NCI-H1694 treated with DMSO at 0.1 percent for 48 hours (cell line): Measurements from ENCODE around the gene LYZL4.

Experiments
- DNase-seq: peaks from one replicate; lab custom pipeline; 2025; lab: John Stamatoyannopoulos, UW

Gene LYZL4, protein sequence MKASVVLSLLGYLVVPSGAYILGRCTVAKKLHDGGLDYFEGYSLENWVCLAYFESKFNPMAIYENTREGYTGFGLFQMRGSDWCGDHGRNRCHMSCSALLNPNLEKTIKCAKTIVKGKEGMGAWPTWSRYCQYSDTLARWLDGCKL

DNA sequence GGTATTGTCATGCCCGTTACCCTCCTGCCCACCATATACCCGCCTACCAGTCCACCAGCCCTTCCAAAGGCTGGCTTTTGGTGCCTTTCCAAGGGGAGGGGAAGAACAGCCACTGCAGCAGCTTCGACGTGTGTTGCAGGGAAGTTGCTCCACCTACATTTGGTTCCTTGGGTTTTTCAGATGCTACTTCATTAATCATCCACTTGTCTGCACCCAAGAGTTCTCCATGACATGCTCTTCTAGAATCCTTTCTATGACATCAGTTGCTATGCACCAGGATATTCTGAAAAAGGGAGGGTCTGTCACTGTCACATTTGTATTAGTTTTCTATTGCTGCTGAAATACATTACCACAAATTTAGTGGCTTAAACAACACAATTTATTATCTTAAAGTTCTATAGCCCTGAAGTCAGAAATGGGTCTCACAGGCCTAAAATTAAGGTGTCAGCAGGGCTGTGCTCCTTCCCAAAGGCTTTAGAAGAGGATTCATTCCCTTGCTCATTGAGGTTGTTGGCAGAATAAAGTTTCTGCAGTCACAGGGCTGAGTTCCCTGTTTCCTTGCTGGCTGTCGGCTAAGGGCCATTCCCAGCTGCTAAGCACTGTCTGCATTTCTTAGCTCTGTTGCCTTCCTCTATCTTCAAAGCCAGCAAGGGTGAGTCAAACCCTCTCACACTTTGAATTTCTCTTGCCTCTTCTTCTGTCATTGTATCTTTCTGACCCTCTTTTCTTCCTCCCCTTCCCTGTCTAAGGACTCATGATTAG is at the start of gene LYZL4:
Gene LYZL4 (minus strand): TSS at position 241 of the 762 bp plus-strand sequence. CDS start 3,359 bp downstream, outside the sequence.
- no peak for DNase-seq

DNA sequence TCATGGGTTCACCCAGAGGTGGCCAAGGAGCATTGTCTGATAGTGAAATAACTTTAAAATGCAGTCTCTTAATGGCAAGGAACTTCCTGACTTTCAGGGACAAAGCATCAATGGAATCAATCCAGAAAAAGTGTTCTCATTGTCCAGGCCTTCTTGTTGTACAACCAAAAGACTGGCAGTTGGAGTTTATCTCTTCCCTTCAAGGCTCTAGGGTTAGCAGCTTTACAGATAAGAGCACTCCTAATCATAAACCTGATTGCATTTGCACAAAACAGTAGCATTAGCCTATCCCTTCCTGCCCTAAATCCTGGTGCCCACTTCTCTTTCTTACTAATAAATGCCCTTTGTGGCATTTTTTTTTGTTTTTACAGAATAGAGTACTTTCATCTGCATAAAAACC is 48.7 kb upstream of the LYZL4 start:
- DNase-seq: no peak

DNA sequence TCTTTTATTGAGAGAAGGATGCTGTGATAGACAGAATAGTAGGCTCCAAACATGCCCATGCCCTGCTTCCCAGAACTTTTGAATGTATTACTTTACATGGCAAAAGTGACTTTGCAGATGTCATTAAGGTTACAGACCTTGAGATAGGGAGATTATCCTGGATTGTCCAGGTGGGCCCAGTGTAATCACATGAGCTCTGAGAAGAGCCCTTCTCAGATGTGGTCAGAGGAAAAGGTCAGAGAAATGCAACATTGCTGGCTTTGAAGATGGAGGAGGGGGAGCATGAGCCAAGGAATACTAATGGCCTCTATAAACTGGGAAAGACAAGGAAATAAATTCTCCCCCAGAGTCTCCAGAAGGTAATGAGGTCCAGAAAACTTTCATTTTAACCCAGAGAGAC is 45.8 kb upstream of the LYZL4 start:
- no peak for DNase-seq

DNA sequence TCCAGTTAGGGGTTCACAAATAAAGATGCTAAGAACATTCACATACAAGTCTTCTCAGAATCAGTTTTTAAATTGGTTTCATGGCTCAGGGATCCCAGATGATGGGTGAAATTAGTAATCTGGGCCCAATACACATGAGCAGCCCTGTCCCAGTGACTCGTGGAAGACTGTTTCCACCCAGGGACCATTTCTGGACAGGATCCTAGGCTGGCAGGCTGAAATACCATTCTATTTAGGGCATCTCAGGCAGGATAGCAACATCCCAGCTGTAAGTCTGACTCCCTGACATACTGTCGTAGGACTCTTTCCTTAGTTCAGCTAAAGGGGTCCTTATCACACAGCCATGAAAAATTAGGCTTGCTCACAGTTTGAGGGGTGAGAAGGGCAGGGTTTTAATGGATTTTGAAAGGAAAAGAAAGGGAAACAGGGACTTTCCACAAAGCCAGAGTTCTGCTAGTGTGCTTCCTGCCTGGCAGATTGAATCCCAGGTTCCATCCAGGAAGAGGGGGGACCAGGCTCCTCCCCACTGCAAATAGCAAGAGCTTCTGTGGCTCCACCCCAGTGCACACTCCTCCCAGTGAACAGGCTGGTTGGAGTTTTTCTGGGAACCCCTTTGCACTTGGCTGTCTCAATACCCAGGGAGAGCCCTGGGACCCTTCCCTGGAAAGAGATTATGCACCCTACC is 41.3 kb upstream of the LYZL4 start:
- DNase-seq: no peak

DNA sequence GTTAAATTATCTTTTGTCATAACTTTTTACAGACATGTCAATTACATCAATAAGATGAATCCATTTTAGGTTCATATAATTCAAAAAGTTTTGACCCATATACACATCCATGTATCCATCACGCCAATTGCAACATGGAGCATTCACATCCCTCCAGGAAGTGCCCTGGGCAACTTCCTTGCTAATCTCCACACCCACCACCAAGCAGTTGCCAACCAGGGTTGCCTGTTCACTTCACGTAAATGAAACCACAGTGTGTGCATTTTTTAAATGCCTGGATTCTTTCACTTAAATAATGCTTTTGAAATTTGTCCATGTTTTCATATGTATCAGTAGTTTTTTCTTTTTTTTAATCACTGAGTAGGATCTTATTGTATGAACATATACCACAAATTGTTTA is 40.7 kb upstream of the LYZL4 start:
- no peak for DNase-seq

DNA sequence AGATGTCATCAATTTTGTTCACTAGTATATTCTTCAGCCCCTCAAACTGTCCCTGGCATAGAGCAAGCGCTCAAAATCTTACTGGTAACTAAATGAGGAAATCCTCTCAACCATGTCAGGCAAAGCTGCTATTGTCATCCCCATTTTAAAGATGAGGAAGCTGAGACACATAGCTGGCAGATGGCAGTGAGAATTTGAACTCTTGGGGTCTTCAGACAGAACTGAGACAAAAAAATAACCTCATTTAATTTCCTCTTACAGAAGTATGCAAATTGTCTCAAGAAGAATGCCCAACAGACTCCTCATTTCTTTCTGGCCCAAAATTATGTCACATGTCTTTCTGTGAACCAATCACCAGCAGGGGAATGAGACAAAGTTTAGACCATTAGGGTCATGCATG is 40.2 kb upstream of the LYZL4 start:
- no peak for DNase-seq

DNA sequence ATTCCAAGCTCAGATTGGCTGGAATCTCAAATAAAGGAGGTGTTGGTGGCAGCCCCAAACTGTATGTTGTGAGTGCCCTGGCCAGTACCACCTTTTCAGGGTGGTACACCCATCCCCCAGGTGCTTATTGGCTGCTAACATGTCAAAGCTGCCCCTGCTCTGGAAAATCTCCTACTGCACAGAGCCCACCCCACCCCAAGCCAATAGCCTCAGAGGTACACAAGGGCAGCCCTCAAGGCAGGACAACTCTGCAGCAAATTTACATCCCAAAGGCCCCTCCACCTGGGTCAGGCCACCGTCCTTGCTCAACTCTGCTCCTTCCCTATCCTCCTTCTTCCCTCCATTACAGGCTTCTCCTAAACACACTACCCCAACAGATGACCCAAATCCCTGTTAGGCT is 37.1 kb upstream of the LYZL4 start:
- DNase-seq: no peak

DNA sequence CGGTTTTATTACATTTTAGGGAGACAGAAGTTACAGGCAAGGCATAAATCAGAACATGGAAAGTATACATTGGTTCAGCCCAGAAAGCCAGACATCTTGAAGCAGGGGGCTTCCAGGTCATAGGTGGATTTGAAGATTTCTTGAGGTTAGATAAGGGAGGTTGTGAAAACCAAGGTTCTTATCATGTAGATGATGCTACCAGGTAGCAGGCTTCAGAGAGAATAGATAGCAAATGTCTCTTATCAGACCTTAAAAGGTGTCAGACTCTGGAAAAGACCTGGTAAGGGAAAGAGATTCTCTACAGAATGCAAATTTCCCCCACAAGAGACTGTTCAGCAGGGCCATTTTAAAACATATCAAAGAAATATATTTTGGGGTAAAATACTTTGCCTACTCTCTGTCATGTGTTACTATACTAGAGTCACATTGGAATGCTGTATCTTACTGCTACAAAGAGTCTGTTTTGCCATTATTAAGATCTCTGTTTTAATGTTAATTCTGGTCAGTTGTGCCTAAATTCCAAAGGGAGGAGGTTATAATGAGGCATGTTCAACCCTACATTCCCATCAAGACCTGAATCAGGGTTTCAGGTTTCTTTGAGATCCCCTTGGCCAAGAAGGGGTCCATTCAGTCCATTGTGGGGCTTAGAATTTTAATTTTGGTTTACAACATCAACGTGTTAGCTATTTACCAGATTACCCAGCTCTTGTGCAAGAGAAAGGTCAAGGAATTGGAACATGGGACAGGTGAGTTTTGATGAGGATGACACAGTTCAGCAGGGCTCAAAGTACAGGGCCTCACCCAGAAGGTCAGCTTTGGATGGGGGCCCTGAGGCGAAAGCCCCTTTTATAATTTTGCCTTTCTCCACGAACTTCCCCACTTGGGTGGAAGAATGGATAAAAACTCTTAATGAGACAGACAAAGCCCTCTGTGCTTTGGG is 36.0 kb upstream of the LYZL4 start:
- no peak for DNase-seq

DNA sequence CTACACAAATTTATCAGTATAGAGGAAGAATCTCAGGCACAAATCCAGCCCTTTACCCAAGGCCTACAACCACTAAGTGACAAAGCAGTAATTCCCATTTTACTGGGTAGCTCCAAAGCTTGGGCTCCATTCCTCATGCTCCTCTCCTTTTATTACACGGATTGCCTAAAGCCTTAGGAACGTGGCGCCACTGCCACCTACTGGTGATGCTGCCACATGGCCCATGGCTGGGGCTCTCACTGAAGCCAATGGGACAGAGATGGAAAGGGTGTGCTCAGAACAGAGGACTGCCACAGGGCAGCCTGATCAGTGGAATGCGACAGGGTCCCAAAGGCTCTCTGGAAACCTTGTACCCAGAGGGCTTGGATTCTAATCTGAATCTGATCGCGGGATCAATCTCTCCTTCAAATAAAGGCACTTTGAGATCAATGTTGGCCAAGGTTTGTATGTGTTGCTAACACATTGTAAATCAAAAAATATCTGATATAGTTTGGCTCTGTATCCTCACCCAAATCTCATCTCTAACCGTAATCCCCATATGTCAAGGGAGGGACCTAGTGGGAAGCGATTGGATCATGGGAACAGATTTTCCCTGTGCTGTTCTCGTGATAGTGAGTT is 33.5 kb upstream of the LYZL4 start:
- DNase-seq: peak; percentile 41

DNA sequence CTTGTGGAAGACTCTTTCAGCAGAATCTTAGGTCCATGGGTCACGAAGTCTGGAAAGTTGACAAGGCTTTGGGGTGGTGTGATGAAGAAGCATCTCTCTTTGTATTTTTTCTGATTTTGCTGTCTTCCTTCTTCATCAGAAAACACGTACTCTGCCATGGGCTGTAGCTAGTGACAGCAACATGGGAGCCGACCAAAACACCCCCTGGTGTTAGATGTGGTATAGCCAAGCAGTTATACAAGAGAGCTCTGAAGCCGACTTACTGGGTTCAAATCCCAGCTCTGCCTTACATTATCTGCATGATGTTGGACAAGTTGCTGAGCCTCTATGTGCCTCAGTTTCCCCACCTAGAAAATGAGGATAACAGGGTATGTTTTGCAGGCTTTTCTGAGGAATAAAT is 32.9 kb upstream of the LYZL4 start:
- DNase-seq: no peak

DNA sequence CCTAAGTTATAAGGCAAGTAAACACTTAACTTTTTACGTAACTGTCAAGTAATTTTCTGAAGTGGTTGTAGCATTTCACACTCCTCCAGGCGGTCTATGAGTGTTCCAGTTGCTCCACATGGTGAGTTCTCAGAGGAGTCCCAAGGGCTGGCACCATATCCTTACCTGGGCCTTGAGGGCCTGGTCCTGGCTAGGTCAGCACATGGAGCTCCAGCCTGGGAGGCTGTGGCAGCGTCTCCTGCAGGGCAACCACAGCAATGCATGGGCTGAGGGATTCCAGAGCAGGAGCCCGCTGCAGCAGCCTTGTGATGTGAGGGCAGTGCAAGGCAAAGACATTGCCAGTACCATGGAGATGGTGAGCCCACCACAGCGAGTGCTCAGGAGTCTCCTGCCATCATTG is 32.2 kb upstream of the LYZL4 start:
- DNase-seq: no peak

DNA sequence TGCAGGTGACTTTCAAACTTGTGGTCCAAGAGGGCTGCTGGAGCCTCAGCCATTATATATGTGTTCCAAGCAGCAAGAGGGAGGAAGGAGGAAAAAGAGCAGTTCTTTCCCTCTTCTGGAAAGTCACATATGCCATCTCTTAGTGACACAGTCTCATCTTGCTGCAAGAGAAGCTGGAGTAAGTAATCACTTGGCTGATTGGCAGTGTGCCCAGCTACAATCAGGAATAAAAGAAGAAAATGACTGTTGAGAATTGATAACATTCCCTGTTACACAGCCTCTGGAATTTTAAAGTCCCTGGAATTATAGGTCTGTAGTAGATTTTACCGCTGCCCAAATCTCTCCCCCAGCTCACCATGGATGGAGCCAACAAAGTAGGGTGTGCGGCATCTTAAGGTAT is 31.4 kb upstream of the LYZL4 start:
- DNase-seq: no peak

DNA sequence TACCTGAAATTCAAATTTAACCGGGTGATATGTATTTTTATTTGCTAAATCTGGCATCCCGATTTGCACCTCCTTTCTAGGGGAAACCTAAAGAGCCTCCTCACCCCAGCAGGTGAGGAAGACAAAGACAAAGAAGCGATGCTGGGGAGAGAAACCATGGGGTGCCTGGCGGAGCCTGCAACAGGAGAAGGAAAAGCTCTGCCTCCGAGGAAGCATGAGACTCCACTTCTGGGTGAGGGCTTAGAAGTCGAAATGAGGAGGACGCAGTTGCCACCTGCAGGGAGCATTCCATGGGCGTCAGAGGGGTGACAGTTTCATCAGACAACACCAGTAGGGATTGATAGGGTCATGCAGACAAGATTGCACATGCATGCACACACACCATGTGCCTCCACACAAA is 30.5 kb upstream of the LYZL4 start:
- DNase-seq: no peak

DNA sequence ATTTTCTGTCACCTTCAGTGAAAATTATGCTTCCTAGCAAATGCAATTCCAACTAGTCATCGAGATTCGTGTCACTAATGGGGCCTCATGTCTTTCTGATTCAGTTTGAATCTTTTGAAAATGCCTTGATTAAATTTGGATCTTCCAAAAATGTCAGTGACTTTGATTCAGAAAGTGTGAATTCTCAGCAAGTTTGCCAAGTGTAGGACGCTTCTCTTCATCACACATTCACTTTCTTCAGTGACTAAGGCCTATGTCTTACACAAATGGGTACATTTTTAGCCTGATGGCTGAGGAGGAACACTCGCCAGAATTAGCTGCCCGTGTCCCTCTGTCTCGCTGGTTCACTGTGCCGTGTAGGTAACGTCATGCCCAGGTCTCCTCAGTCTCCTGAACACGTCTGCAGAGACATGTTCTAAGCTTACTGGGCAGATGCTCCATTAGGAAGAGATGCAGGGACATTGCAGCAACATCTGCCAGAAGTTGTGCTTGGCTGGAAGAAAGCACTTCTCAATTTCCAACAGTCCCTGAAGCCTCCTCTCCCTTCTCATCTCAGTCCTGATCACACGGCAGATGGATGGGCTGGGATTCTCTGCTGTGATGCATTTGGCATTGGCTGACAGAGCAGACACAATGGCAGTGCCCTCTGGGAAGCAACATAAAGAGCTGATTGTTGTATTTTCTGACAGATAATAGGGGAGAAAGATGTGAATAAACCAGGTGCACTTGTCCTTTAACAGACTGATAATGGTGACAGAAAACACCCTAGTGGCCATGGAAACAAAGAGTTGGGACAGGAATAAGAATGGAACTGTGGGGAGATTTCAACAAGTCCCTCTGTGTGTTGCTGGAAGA is 29.1 kb upstream of the LYZL4 start:
- DNase-seq: peak; percentile 23

DNA sequence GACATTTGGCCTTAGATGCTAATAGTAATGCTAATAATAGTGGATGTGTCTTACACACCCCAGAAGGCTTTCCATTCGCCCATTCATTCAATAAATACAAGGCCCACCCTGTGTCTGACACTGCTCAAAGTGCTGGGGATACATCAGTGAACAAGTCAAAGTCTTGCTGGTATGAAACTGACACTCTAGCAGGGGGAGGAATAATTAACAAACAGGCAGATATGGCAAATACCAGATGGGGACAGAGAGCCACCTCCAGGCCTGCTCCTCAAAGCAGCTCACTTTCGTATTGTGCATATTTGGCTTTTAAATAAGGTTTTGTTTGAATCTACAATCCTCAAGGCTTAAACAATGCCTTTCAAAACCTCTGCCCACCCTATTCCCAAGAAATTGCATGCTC is 28.3 kb upstream of the LYZL4 start:
- DNase-seq: peak; percentile 2

DNA sequence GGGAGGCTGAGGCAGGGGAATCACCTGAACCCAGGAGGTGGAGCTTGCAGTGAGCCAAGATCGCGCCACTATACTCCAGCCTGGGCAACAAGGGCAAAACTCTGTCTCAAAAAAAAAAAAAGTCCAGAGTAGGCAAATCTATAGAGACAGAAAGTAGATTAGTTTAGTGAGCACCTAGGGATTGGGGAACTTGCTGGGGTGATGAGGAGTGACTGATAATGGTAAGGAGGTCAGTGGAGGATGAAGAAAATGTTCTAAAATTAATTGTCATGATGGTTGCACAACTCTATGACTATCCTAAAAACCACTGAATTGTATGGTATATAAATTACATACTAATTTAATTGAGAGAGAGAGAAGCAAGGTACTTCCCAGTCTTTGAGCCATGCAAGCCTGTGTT is 27.8 kb upstream of the LYZL4 start:
- DNase-seq: no peak

DNA sequence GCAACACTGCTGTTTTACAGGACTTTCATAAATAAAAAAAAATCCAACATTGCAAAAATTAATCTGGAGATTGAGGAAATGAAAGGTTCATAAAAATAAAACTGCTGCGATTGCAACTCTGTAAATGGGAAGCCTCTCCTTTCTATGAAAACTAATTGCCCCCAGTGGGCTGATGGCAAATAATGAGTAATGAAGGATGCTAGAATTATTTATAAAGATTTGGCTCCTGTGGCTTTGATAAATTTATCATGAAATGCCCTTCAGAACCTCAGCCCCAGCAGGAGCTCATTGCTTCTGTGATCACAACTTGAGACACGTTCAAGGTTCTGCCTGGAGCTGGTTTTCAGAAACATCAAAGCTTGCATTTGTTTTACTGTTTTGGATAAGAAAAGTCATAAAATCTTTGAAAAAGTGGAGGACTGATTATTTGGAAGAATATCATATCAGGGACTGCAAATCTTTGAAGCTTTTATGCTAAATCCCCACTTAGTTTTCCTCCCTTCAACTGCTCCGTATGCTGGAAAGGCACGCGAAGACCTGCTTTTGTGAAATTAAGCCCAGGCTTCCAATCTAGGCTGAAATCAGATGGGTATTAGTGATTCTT is 24.5 kb upstream of the LYZL4 start:
- DNase-seq: no peak

DNA sequence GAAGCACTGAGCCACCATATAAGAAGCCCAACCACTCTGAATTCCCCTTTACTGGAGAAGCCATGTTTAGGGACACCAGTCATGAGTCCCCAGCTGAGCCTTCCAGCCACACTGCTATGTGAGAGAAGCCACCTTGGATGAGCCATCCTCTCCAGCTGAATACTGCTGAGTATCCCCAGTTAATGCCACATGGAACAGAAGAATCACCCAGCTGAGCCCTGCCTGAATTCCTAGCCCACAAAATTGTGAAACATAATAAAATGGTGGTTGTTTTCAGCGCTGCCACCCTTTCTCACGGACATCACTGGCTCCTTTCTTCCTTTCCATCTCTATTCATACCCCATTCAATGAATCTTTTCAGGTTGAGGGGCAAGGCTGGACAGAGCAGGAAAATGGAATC is 22.1 kb upstream of the LYZL4 start:
- no peak for DNase-seq

DNA sequence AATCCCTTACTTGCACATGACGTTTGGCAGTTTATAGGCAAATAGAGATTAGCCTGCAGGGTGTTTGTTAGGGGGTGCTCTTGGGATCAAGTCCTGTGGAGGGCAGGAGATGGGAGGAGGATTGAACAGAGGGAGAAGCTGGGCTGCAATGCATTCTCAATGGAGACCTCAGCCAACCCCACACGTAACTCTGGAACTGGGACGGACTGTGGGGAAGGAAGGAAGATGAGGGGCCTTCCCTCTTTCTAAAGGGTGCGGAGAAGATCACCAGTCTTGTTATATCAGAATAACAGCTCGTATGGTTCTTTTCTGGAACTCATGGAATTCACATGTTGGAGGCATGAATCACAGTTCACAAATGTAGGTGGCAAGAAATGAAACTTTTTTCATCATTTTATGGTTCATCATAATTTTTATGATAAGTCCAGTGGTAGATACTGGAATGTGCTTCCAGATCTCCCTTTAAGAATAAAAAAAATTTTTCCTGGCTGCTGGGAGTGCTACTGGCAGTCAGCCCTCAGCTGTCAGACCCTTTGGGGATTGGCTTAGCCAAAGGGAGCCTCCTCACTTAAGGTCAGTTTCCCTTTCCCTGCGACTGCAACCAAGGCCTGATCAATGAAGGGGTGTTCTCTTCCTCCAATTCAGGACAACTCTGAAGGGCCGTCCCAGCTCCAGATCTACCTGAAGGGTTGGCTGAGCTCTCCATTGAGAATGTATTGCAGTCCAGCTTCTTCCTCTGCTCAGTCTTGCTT is 20.5 kb upstream of the LYZL4 start:
- DNase-seq: no peak

DNA sequence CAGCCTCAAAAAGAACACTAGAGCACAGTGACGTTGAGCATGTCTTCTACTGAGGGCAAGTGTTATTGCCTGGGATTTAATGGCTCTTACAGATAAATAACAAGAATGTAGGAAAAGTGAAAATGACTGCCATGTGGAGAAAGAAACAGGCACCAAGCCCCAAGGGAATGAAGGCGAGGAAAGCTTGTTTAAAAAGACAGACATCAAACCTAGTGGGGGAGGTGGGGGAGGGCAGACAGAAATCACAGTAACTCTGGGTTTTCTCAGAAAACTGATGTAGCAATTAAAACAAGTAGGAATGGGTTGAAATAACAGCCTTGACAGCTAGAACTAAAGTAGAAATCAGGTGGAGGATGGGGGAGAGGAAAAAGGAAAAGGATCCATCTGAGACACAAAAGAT is 18.4 kb upstream of the LYZL4 start:
- DNase-seq: no peak
